Esophagus squamous epithelium (tissue), 5 donors: Measurements from ENCODE around the gene LAD1. TPM values are rescaled to one million over a fixed set of nuclear protein-coding genes. Genes with fewer than 3 reads are reported as not detected.

Experiments
- DNase-seq: peaks from one replicate; lab custom pipeline; 2025; lab: John Stamatoyannopoulos, UW
- H3K27ac ChIP-seq, 4 donors: fragments of 200-600 bp; sonication (generic); one replicate each; pipeline ENCODE4 v1.5.1; 2016 to 2019; ENCODE audit warnings: mild to moderate bottlenecking in 1 of 4
- H3K27me3 ChIP-seq, 4 donors: fragments of 200-600 bp; sonication (generic); 1 replicate in 3 of 4; 2 replicates in 1 of 4; pipeline versions ENCODE4 v1.5.1 to v1.6.0; 2017 to 2021; ENCODE audit warnings: antibody characterized with exemption in 1 of 4
- H3K36me3 ChIP-seq, 3 donors: fragments of 200-600 bp; sonication (generic); one replicate each; pipeline ENCODE4 v1.5.1; 2016 to 2019
- H3K4me1 ChIP-seq, 3 donors: fragments of 200-600 bp; sonication (generic); one replicate each; pipeline ENCODE4 v1.5.1; 2017 to 2019
- H3K4me3 ChIP-seq, 4 donors: fragments of 200-600 bp; sonication (generic); 1 replicate in 3 of 4; 2 replicates in 1 of 4; pipeline ENCODE4 v1.5.1; 2016 to 2019; ENCODE audit warnings: mild to moderate bottlenecking in 2 of 4, moderate library complexity in 1 of 4
- H3K9me3 ChIP-seq, 3 donors: fragments of 200-600 bp; sonication (generic); one replicate each; pipeline ENCODE4 v1.5.1; 2016 to 2019
- CTCF ChIP-seq, 6 experiments: fragments of 450-650 bp in 4 of 6; fragments of 200-600 bp in 2 of 6; sonication (generic) in 2 of 6; IDR thresholded peaks; one replicate each; pipeline ENCODE4 v1.5.1; 2016 to 2019; ENCODE audit warnings: antibody characterized with exemption in 6 of 6, mild to moderate bottlenecking in 4 of 6, moderate library complexity in 4 of 6
- POLR2A ChIP-seq, 4 donors: fragments of 450-650 bp; IDR thresholded peaks; one replicate each; pipeline ENCODE4 v1.6.1; 2017; ENCODE audit warnings: antibody characterized with exemption in 4 of 4, mild to moderate bottlenecking in 4 of 4, moderate library complexity in 3 of 4
- WGBS, 2 donors: methylation state at CpG; one replicate each; pipeline ENCODE4 v1.1.5; 2018; 5-methylcytosine and 5-hydroxymethylcytosine counted together
- intact Hi-C: fragments of 100-400 bp; cut with DNase I; formaldehyde crosslinking; loops from one replicate; pipeline ENCODE4 v1.15.0; 2022
- total RNA-seq, 4 donors: library from RNA; depleted of rRNA; stranded (reverse); fragments of >200 nt; gene quantifications; one replicate each; pipeline ENCODE4 v1.1.0, GENCODE V29; 2016
- donor health status: DM: yes; HTN: yes; CAD: no.

Gene LAD1
- total RNA-seq = 100 to 1,000 TPM; 242 to 377 (median 320) TPM

DNA sequence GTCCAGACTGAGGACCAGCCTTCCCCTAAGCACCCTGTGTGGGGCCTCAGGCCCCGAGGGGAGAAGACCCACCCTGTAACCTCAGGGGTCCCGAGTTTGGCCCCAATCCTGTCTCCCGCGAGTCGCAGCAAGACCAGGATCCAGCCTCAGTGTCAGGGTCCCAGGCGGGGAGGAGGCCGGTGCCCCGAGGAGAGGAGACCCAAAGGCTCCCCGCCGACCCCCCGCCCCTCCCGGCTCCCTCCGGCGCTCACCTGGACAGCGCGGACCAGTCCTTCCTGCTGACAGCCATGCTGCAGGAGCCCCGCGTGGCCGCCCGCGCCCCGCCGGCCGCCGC lies at the start of gene LAD1:
Gene LAD1 (minus strand): TSS at position 307 of the 334 bp plus-strand sequence. CDS start 18 bp downstream, at position 289.
- H3K27me3 ChIP-seq = peaks cover 0 to 39% (median 0%) of the 10 kb centered on the region in 4 donors
- peak within 1 kb of the TSS; percentile 68 to 77 (median 74) for H3K4me3 ChIP-seq
- H3K36me3 ChIP-seq = no peaks in the 10 kb centered on the region
- TF ChIP-seq POLR2A (IDR thresholded peaks at IDR 0.05) (no peak), CTCF (IDR thresholded peaks at IDR 0.05) (no peak)
- intact Hi-C loops = no loop called here
- peaks cover 27 to 59% (median 29%) of the 10 kb centered on the region in 3 donors for H3K4me1 ChIP-seq
- DNase-seq = no peak
- no peaks in the 10 kb centered on the region for H3K9me3 ChIP-seq
- peak within 1 kb of the TSS; percentile 90 to 99 (median 96) for H3K27ac ChIP-seq
- WGBS, 2 donors = 0% methylated on average over 3 of the region's 25 CpGs; no CpG with 5 or more reads in 1 of the 2 donors

DNA sequence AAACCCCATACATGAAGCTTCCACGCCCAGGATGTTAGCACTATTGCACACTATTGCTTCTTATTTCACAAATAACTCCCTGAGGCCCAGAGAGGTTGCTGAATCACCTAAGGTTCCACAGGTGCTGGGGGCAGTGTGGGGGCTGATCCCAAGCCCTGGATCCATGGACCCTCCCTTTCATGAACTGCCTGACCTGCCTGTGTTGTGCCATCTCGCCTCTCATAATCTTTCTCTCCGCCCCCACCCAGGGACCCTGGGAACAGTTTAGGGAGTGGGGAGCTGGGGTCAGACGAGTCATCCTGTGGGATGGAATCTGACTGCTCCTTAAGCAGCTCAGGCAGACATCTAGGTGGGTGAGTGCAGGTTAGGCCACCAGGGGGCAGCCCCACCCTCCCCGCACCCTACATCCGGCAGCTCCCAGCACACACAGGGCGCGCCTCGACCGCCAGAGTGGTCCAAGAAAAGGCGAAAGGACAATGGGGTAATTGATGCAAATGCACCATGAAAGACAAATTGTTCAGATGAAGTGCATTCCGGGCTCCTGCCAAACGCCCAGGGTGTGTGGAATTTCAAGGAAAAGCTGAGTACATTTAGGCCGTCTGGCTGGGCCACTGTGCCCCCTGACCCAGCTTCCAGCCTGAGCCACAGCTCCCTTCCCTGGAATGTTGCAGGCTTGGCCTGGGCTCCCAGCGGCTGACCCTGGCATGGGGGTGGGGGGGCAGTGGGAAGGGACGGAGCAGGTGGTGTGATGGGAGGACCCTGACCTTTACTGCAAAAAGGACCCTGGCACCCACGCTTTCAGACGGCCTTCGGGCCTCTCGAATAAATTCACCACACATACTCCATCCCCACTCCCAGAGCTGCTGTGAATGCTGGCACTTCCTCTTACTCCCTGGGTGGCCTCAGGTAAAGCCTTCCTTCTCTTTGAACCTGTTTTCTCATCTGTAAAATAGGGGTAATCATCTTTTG lies 49.1 kb upstream of the LAD1 start:
- Histone ChIP-seq H3K9me3 (no peaks in the 10 kb centered on the region), H3K4me3 (no peak overlapping the region), H3K27me3 (no peaks in the 10 kb centered on the region), H3K36me3 (no peaks in the 10 kb centered on the region), H3K27ac (peak overlapping the region in 2 of 4 donors; percentile 16 to 18), H3K4me1 (peaks cover 0 to 41% (median 18%) of the 10 kb centered on the region in 3 donors)
- TF ChIP-seq POLR2A (IDR thresholded peaks at IDR 0.05) (no peak), CTCF (IDR thresholded peaks at IDR 0.05) (peak; percentile 59 to 94 (median 88))
- intact Hi-C loops = loop anchor here (10.0 kb wide), 1 partner anchor 67 kb away; no protein-coding TSS in a partner anchor
- WGBS, 2 donors = 41 to 43% methylated on average over 10 to 13 of the region's 20 CpGs
- no peak for DNase-seq

DNA sequence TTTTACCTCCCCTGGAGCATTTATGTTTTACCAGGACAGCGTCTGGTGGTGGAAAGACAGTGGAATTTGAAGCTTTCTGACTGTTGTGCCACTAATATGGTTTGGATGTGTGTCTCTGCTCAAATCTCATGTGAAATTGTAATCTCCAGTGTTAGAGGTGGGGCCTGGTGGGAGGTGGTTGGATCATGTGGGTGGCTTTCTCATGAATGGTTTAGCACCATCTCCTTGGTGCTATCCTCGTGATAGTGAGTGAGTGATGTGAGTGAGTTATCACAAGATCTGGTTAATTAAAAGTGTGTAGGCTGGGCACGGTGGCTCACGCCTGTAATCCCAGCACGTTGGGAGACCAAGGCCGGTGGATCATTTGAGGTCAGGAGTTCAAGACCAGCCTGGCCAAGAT lies 46.2 kb upstream of the LAD1 start:
- intact Hi-C loops = loop anchor here (10.0 kb wide), 1 partner anchor 69 kb away; no protein-coding TSS in a partner anchor

DNA sequence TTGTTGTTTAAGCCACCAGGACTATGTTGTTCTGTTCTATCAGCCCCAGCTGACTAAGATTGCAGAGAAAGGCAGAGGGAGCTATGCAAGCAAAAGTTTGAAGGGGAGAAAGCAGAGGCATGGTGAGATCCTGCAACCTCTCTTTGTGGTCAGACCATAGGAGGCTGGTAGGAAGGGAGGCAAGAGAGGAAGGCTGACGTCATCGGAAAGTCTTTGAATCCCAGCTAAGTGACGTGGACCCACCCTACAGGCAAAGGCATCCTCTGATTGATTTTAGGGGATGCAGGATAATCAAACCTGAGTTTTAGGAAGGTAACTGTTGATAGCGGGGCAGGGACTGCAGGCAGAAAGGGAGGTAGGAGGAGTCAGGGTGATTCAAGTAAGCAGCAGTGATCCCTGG lies 45.7 kb upstream of the LAD1 start:
- Histone ChIP-seq H3K36me3 (no peaks in the 10 kb centered on the region), H3K4me1 (peaks cover 0 to 20% (median 9%) of the 10 kb centered on the region in 3 donors), H3K4me3 (no peak overlapping the region), H3K27ac (no peak overlapping the region), H3K9me3 (no peaks in the 10 kb centered on the region), H3K27me3 (no peaks in the 10 kb centered on the region)
- no peak for TF ChIP-seq POLR2A (IDR thresholded peaks at IDR 0.05)
- DNase-seq = no peak
- intact Hi-C loops = loop anchor here (10.0 kb wide), 1 partner anchor 70 kb away; no protein-coding TSS in a partner anchor
- WGBS, 2 donors = 79 to 83% methylated on average over 4 of the region's 4 CpGs

More for the DNA sequence above, 46.2 kb upstream of the LAD1 start:
- WGBS, 2 donors = 92 to 97% methylated on average over 5 of the region's 6 CpGs
- H3K4me3 ChIP-seq = no peak overlapping the region
- no peak for TF ChIP-seq CTCF (IDR thresholded peaks at IDR 0.05)
- H3K4me1 ChIP-seq = peaks cover 0 to 25% (median 9%) of the 10 kb centered on the region in 3 donors
- H3K9me3 ChIP-seq = no peaks in the 10 kb centered on the region
- no peak overlapping the region for H3K27ac ChIP-seq
- no peaks in the 10 kb centered on the region for H3K27me3 ChIP-seq
- no peaks in the 10 kb centered on the region for H3K36me3 ChIP-seq
- DNase-seq = no peak

GRCh38 chr1:201443747-201444146 lies 44.6 kb upstream of the LAD1 start:
- H3K4me1 ChIP-seq = peaks cover 0 to 11% (median 9%) of the 10 kb centered on the region in 3 donors
- H3K27me3 ChIP-seq = no peaks in the 10 kb centered on the region
- H3K4me3 ChIP-seq = no peak overlapping the region
- intact Hi-C loops = loop anchor here (10.0 kb wide), 1 partner anchor 71 kb away; no protein-coding TSS in a partner anchor
- no peak for DNase-seq
- WGBS, 2 donors = 90 to 98% methylated on average over 7 of the region's 7 CpGs
- H3K9me3 ChIP-seq = no peaks in the 10 kb centered on the region
- no peaks in the 10 kb centered on the region for H3K36me3 ChIP-seq
- no peak overlapping the region for H3K27ac ChIP-seq
- no peak for TF ChIP-seq POLR2A (IDR thresholded peaks at IDR 0.05)
- TF ChIP-seq CTCF (IDR thresholded peaks at IDR 0.05) = no peak
